ENCODE results near the gene ZSWIM1.
A peak's percentile ranks its signal among the peaks of the same experiment; 100 is the strongest.
"Not testable (repeated sequence)": the region's sequence is repeated elsewhere in the genome, so short reads cannot be mapped to it uniquely, and the experiment has no call there.

Gene ZSWIM1

DNA sequence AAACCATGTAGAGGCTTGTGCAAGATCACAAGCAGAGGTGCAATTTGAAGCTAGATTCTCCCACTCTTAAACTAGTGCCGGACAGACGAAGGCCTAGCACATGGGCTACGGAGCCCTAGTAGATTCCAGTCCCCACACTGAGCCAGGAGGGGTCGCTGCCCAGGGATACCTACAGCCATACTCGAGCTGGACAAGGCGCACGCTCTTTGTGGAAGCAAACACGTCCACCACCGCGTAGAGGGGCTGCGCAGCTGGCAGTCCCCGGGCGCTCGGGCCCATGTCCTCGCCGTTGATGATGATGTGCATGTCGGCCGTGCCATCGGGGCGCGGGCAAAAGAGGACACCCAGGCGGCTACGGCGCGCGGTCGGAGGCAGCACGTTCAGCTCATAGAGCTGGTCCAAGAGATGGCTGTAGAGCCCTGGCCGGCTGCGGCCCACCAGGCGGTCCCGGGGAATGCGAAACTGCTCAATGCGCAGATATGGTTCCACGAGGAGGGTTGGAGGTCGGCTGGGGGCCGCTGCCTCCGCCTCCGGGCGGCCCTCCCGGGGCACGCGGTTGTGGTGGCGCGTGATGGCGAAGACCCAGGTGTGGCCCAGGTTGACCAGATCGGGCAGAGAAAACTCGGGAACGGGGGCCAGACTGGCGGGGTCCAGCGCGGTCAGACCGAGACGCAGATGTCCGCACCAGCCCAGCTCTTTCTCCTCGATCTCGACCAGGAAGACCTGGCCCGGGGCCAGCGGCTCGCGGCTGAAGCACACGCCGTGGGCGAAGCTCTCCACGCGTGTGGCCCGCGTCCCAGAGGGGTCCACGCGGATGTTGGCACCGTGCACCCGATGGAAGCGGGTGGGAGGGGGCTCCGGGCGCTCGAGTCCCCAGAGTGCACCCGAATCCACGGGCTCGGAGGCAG is 9.3 kb downstream of the ZSWIM1 start:
- peak; percentile 81 for DNase-seq (ENCODE audit: low spot score)

DNA sequence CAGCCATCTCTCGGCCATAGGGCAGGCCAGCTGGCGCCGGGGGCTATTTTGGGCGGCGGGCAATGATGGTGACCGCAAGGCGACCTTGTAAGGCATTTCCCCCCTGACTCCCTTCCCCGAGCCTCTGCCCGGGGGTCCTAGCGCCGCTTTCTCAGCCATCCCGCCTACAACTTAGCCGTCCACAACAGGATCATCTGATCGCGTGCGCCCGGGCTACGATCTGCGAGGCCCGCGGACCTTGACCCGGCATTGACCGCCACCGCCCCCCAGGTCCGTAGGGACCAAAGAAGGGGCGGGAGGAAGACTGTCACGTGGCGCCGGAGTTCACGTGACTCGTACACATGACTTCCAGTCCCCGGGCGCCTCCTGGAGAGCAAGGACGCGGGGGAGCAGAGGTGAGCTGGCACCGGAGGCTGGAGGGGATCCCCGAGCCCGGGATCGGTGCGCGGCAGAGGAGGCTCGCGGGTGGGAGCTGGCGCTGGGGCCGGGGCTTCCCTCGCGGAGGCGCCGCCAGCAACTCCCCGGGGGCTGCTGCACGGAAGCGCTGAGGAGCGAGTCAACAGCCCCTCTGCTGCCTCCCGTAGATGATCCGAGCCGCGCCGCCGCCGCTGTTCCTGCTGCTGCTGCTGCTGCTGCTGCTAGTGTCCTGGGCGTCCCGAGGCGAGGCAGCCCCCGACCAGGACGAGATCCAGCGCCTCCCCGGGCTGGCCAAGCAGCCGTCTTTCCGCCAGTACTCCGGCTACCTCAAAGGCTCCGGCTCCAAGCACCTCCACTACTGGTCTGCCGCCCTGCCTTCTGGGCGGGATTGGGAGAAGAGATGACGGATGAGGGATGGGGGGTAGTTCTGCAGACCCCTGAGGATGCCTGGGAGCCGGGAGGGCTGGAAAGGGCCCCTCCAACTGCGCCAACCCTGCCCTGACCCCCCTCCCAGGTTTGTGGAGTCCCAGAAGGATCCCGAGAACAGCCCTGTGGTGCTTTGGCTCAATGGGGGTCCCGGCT is 10.3 kb downstream of the ZSWIM1 start, which contains the start of the genes CTSA and NEURL2:
TSS of gene CTSA (plus strand) at position 351 of the 999 bp plus-strand sequence. CDS start at position 585, 234 bp downstream.
TSS of gene NEURL2 (minus strand) at position 224 of the 999 bp plus-strand sequence. CDS start at position 7, 217 bp downstream.
- DNase-seq (ENCODE audit: low spot score) = peak; percentile 92

- no peak for DNase-seq (ENCODE audit: low spot score)
These were observed 11.2 kb downstream of the ZSWIM1 start for GRCh38 chr20:45892049-45892825.

DNA sequence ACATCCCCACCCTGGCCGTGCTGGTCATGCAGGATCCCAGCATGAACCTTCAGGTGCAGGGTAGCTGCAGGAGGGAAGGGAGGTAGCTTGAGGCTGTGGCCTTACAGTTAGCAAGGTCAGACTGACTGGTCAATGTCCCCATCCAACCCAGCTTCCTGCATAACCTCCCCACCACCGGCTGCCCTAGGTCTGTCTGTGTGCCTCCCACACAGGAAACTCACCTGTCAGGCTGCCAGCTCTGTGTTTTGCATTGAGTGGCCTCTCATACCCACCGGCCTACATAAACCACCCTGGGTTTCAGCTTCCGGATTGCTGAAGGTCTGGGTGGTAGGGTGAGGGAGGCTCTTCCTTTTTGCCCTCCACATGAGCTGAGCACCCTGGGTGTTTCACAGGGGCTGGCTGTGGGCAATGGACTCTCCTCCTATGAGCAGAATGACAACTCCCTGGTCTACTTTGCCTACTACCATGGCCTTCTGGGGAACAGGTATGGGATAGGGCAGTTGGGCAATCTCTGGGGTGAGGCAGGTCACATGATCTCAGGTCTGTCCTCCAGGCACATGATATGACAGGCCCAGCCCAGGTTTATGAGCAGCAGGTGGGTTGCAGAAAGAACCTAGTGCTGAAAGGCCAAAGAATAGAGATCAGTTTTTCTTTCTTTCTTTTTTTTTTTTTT is 11.9 kb downstream of the ZSWIM1 start:
- DNase-seq (ENCODE audit: low spot score) = no peak

DNA sequence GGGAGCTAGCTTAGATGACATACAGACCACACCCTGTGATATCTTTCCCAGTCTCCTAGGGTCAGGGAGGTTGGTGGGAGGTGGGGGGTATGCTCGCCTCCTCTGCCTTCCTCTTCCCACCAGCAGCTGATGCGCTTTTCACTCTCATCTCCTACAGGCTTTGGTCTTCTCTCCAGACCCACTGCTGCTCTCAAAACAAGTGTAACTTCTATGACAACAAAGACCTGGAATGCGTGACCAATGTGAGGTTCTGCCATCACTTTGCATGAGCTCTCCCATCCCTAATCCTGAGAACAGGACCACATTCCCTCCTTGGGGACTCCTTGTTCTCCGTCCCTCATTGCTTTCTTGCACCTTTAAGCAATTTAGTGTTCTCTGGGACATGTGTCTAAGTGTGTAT is 12.8 kb downstream of the ZSWIM1 start:
- DNase-seq (ENCODE audit: low spot score) = no peak

- no peak for DNase-seq (ENCODE audit: low spot score)
These were observed 13.8 kb downstream of the ZSWIM1 start for GRCh38 chr20:45894797-45895196.

GRCh38 chr20:45896641-45897161 is 15.7 kb downstream of the ZSWIM1 start:
- DNase-seq (ENCODE audit: low spot score) = no peak

GRCh38 chr20:45897289-45897688 is 16.3 kb downstream of the ZSWIM1 start:
- no peak for DNase-seq (ENCODE audit: low spot score)

DNA sequence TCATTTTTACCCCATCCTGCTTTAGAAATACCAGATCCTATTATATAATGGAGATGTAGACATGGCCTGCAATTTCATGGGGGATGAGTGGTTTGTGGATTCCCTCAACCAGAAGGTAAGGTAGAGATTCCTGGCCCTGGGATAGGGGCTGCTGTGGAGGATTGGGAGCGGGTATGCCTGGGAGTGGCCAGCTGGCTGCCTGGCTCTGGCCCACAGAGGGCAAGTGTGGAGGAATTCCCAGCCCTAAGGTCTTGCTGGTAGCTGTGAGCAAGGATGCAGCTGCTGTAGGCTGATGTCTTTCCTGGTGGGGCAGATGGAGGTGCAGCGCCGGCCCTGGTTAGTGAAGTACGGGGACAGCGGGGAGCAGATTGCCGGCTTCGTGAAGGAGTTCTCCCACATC is 16.7 kb downstream of the ZSWIM1 start:
- no peak for DNase-seq (ENCODE audit: low spot score)

GRCh38 chr20:45898285-45898684 is 17.3 kb downstream of the ZSWIM1 start:
- no peak for DNase-seq (ENCODE audit: low spot score)

- no peak for DNase-seq (ENCODE audit: low spot score)
These were observed 18.2 kb downstream of the ZSWIM1 start for GRCh38 chr20:45899046-45899835.

DNA sequence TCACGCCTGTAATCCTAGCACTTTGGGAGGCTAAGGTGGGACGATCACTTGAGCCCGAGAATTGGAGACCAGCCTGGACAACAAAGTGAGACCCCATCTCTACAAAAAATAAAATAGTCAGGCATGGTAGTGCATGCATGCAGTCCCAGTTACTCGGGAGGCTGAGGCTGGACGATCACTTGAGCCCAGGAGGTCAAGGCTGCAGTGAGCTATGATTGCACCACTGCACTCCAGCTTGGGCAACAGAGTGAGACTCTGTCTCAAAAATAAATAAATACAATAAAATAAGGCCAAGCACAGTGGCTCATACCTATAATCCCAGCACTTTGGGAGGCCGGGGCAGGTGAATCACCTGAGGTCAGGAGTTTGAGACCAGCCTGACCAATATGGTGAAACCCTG is 20.3 kb downstream of the ZSWIM1 start:
- DNase-seq (ENCODE audit: low spot score) = not testable (repeated sequence)

DNA sequence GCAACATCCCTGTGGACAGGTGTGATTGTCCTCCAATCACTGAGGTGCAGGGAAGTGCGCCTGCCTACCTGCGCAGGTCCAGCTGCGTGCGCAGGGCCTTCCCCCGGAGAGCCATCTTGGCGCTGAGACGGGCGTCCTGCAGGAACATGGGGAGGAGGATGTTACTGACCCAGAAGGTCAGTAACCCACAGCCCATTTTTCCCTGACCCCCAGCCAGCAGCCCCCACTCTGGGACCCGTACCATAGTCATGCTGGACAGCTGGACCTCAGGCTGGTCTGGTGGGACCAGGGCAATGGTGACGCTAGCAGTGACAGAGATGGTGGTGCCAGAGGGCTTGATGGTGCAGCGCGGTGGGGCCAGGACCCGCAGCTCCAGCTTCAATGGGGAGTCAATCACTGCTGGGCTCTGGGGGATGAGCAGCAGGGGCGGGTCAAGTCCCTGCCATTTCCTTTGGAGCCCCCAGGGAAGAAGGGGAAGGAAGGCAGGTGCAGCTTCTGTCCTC is 21.2 kb downstream of the ZSWIM1 start:
- no peak for DNase-seq (ENCODE audit: low spot score)

GRCh38 chr20:45904583-45905504 is 23.8 kb downstream of the ZSWIM1 start:
- DNase-seq (ENCODE audit: low spot score) = no peak

GRCh38 chr20:45905505-45906079 is 24.6 kb downstream of the ZSWIM1 start:
- DNase-seq (ENCODE audit: low spot score) = no peak

DNA sequence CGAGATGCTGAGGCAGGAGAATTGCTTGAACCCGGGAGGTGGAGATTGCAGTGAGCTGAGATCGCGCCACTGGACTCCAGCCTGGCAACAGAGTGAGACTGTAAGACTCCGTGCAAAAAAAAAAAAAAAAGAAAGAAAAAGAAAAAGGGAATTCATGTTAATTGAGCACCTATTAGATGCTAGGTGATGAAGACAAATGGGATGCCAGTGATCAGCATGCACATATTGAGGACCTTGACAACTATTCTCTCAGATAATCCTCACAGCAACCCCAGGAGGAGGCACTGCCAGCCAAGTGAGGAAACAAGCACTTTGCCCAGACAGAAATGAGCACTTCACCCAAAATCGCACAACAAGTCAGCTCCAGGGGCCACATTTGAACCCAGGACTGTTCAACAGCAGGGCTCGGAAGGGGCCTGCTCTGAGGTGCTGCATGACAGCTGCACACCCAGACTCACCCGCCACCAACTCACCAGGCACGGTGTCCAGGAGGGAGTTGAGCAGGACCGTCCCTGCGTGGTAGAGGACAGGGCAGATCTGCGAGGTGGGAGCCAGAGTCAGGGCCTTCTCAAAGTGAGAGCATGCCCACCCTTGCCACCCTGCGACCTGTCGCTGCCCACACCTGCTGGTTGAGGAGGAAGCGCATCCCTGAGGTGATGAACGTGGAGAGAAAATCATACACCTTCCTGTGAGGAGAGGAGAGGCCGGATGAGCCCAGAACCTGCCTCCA is 26.4 kb downstream of the ZSWIM1 start:
- DNase-seq (ENCODE audit: low spot score) = no peak

DNA sequence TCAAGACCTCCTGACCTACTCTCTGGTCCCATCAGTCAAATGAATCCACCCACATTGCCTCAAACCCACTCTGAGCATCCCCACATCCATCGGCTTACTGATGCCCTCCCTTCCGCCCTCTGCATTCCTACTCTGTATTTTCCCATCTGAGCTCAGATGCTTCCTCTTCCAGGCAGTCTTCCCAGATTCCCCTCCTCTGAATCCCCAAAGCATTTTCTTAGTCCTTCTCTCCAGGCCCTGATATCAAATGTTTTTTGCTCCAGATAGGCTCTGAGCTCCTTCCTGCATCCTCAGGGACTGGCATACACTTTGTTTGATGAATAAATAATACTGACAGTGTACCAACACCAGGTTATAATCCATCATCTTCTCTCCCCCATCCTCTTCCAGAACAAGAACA is 27.1 kb downstream of the ZSWIM1 start:
- no peak for DNase-seq (ENCODE audit: low spot score)

Measured in Ammon's horn (tissue), 1 donor.